Liver (tissue), 9 donors: Measurements from ENCODE around the gene ZNF695. TPM values are rescaled to one million over a fixed set of nuclear protein-coding genes. Genes with fewer than 3 reads are reported as not detected.

Source experiments
- DNase-seq: peaks from one replicate; pipeline ENCODE4 v3.0.0-alpha.2; 2017; ENCODE audit warnings: low spot score
- H3K27ac ChIP-seq, 2 donors: one replicate each; pipeline ENCODE4 v1.7.0; 2013; ENCODE audit warnings: inconsistent platforms in 2 of 2, low read length in 2 of 2, control low read depth in 1 of 2, low read depth in 1 of 2, mild to moderate bottlenecking in 1 of 2
- H3K27me3 ChIP-seq, 4 donors: one replicate each; pipeline versions ENCODE4 v1.6.1 to v1.7.0; 2013; ENCODE audit warnings: low read length in 3 of 4, inconsistent platforms in 1 of 4, mild to moderate bottlenecking in 1 of 4, moderate library complexity in 1 of 4; ENCODE audit not compliant: control insufficient read depth in 4 of 4, insufficient read depth in 4 of 4
- H3K36me3 ChIP-seq, 4 donors: one replicate each; pipeline versions ENCODE4 v1.6.1 to v1.7.0; 2013; ENCODE audit warnings: low read length in 3 of 4, mild to moderate bottlenecking in 3 of 4, low read depth in 1 of 4, moderate library complexity in 1 of 4; ENCODE audit not compliant: control insufficient read depth in 4 of 4, insufficient read depth in 3 of 4
- H3K4me1 ChIP-seq, 4 donors: one replicate each; pipeline versions ENCODE4 v1.6.1 to v1.7.0; 2013; ENCODE audit warnings: low read length in 3 of 4, mild to moderate bottlenecking in 3 of 4, moderate library complexity in 1 of 4; ENCODE audit not compliant: control insufficient read depth in 4 of 4, insufficient read depth in 4 of 4
- H3K4me3 ChIP-seq, 3 donors: one replicate each; pipeline versions ENCODE4 v1.6.1 to v1.7.0; 2013; ENCODE audit warnings: low read length in 3 of 3, control low read depth in 1 of 3, low read depth in 1 of 3, mild to moderate bottlenecking in 1 of 3
- H3K9ac ChIP-seq, 2 donors: one replicate each; pipeline ENCODE4 v1.7.0; 2013; ENCODE audit warnings: low read length in 2 of 2, mild to moderate bottlenecking in 2 of 2, moderate library complexity in 2 of 2, control low read depth in 1 of 2, low read depth in 1 of 2
- H3K9me3 ChIP-seq, 4 donors: one replicate each; pipeline versions ENCODE4 v1.6.1 to v1.7.0; 2013; ENCODE audit warnings: low read length in 3 of 4; ENCODE audit not compliant: control insufficient read depth in 4 of 4
- ATF3 ChIP-seq: IDR thresholded peaks from 2 replicates; pipeline ENCODE4 v1.6.1; 2016; ENCODE audit warnings: antibody characterized with exemption
- CTCF ChIP-seq: fragments of 150-350 bp; IDR thresholded peaks from 2 replicates; pipeline ENCODE4 v1.5.1; 2017; ENCODE audit warnings: improper control_type of control experiment, low read depth, low read length; ENCODE audit not compliant: missing input control
- EGR1 ChIP-seq, 2 donors: IDR thresholded peaks; 2 replicates each; pipeline ENCODE4 v1.6.1; 2016 to 2018; ENCODE audit warnings: antibody characterized with exemption in 2 of 2, low read depth in 2 of 2
- FOXA1 ChIP-seq: IDR thresholded peaks from 2 replicates; pipeline ENCODE4 v1.6.1; 2016; ENCODE audit warnings: antibody characterized with exemption
- FOXA2 ChIP-seq: IDR thresholded peaks from 2 replicates; pipeline ENCODE4 v1.6.1; 2016; ENCODE audit warnings: antibody characterized with exemption
- GABPA ChIP-seq, 2 donors: IDR thresholded peaks in 1 of 2; conservative IDR thresholded peaks in 1 of 2; 2 replicates each; pipeline ENCODE4 v1.6.1; 2016; ENCODE audit warnings: antibody characterized with exemption in 2 of 2, mild to moderate bottlenecking in 1 of 2, moderate library complexity in 1 of 2
- HNF4A ChIP-seq, 2 donors: conservative IDR thresholded peaks; 2 replicates each; pipeline ENCODE4 v1.6.1; 2016; ENCODE audit warnings: antibody characterized with exemption in 2 of 2, mild to moderate bottlenecking in 2 of 2
- HNF4G ChIP-seq: IDR thresholded peaks from 2 replicates; pipeline ENCODE4 v1.6.1; 2016; ENCODE audit warnings: antibody characterized with exemption
- JUND ChIP-seq, 2 donors: IDR thresholded peaks; 2 replicates each; pipeline ENCODE4 v1.6.1; 2016; ENCODE audit warnings: antibody characterized with exemption in 2 of 2
- MAX ChIP-seq: IDR thresholded peaks from 2 replicates; pipeline ENCODE4 v1.6.1; 2016; ENCODE audit warnings: antibody characterized with exemption
- NR2F2 ChIP-seq: IDR thresholded peaks from 2 replicates; pipeline ENCODE4 v1.6.1; 2016; ENCODE audit warnings: antibody characterized with exemption
- RAD21 ChIP-seq, 2 donors: IDR thresholded peaks; 2 replicates each; pipeline ENCODE4 v1.6.1; 2016; ENCODE audit warnings: antibody characterized with exemption in 2 of 2, mild to moderate bottlenecking in 2 of 2
- REST ChIP-seq: IDR thresholded peaks from 2 replicates; pipeline ENCODE4 v1.6.1; 2016; ENCODE audit warnings: antibody characterized with exemption, mild to moderate bottlenecking
- RXRA ChIP-seq, 2 donors: IDR thresholded peaks; 2 replicates each; pipeline ENCODE4 v1.6.1; 2017 to 2018; ENCODE audit warnings: antibody characterized with exemption in 2 of 2, mild to moderate bottlenecking in 1 of 2
- SP1 ChIP-seq: IDR thresholded peaks from 2 replicates; pipeline ENCODE4 v1.6.1; 2018; ENCODE audit warnings: antibody characterized with exemption, mild to moderate bottlenecking
- TAF1 ChIP-seq: conservative IDR thresholded peaks from 2 replicates; pipeline ENCODE4 v1.6.1; 2016; ENCODE audit warnings: antibody characterized with exemption, mild to moderate bottlenecking
- YY1 ChIP-seq: IDR thresholded peaks from 2 replicates; pipeline ENCODE4 v1.6.1; 2016; ENCODE audit warnings: antibody characterized with exemption, mild to moderate bottlenecking
- ZBTB33 ChIP-seq: IDR thresholded peaks from 2 replicates; pipeline ENCODE4 v1.6.1; 2016; ENCODE audit warnings: antibody characterized with exemption
- whole genome bisulfite sequencing: extraction: QIAGEN DNeasy Blood & Tissue Kit; methylation state at CpG from one replicate; pipeline ENCODE4 v1.1.7; 2013; 5-methylcytosine and 5-hydroxymethylcytosine counted together
- polyA plus RNA-seq, 2 donors: library from polyadenylated mRNA; stranded (reverse) in 1 of 2; unstranded in 1 of 2; fragments of 200-250 nt in 1 of 2; fragments of >200 nt in 1 of 2; fragmentation: Nextera tagmentation in 1 of 2; extraction: Ambion mirVana in 1 of 2; gene quantifications; one replicate each; pipeline versions ENCODE4 v1.2.1 to v1.2.3, GENCODE V29; 2013 to 2015
- total RNA-seq, 2 donors: library from RNA; depleted of rRNA; stranded (reverse); fragments of >200 nt; gene quantifications; one replicate each; pipeline ENCODE4 v1.2.3, GENCODE V29; 2014
- donor health status: healthy.
- donor health status: healthy.
- donor health status: healthy.
- donor health status: healthy.
- donor health status: healthy.

The ZNF695 gene
- total and polyA plus RNA-seq, 4 donors, result 1.5 TPM; not detected in 3

- Histone ChIP-seq H3K27ac (no peak overlapping the region), H3K4me1 (no peaks in the 10 kb centered on the region), H3K27me3 (no peaks in the 10 kb centered on the region), H3K4me3 (no peak overlapping the region), H3K36me3 (no peaks in the 10 kb centered on the region), H3K9me3 (peaks cover 0 to 2% (median under 1%) of the 10 kb centered on the region in 4 donors), H3K9ac (no peak overlapping the region)
- no peak for TF ChIP-seq HNF4G
- no peak for TF ChIP-seq RXRA (IDR thresholded peaks at IDR 0.05)
- no peak for TF ChIP-seq YY1
- TF ChIP-seq JUND (IDR thresholded peaks at IDR 0.05), result no peak
- no peak for DNase-seq
- 89% methylated on average over 3 of the region's 3 CpGs for WGBS
Observed at GRCh38 chr1:246949956-246950355, 57.9 kb downstream of the ZNF695 start.

- no peaks in the 10 kb centered on the region for H3K27me3 ChIP-seq
- H3K9me3 ChIP-seq, result peaks cover 0 to 2% (median under 1%) of the 10 kb centered on the region in 4 donors
- H3K27ac ChIP-seq, result no peak overlapping the region
- no peak overlapping the region for H3K9ac ChIP-seq
- no peak for DNase-seq
- TF ChIP-seq CTCF (no peak), NR2F2 (peak; percentile 60), TAF1 (no peak), YY1 (no peak), RXRA (IDR thresholded peaks at IDR 0.05) (no peak), ZBTB33 (no peak), JUND (IDR thresholded peaks at IDR 0.05) (peak; percentile 35 to 56), MAX (no peak), REST (no peak), SP1 (peak; percentile 58), EGR1 (IDR thresholded peaks at IDR 0.05; ENCODE audit: low read depth in 2 of 2) (no peak), RAD21 (IDR thresholded peaks at IDR 0.05) (no peak), GABPA (IDR thresholded peaks at IDR 0.05 in 1 of 2, conservative IDR thresholded peaks at IDR 0.05 in 1 of 2) (no peak), ATF3 (no peak), HNF4G (no peak), HNF4A (conservative IDR thresholded peaks at IDR 0.05) (no peak), FOXA2 (no peak), FOXA1 (no peak)
- H3K4me1 ChIP-seq, result no peaks in the 10 kb centered on the region
- H3K4me3 ChIP-seq, result no peak overlapping the region
- WGBS, result 79% methylated on average over 7 of the region's 7 CpGs
- H3K36me3 ChIP-seq, result no peaks in the 10 kb centered on the region
Observed at GRCh38 chr1:246947255-246947654, 60.6 kb downstream of the ZNF695 start.
